Progenitor cell of endocrine pancreas (in vitro differentiated cells): ENCODE data around the gene GPRC5B. TPM values are rescaled to one million over a fixed set of nuclear protein-coding genes. Genes with fewer than 3 reads are reported as not detected.

ENCODE experiments used
- DNase-seq: peaks from one replicate; pipeline ENCODE4 v3.0.0; 2021; ENCODE audit warnings: low spot score; ENCODE audit not compliant: unreplicated experiment
- H3K27ac Mint-ChIP-seq: 2 replicates; pipeline ENCODE4 v1.8.0; 2021; ENCODE audit warnings: mild to moderate bottlenecking, moderate library complexity, mixed read lengths
- H3K27me3 Mint-ChIP-seq: 2 replicates; pipeline ENCODE4 v1.8.0; 2021; ENCODE audit warnings: mixed read lengths
- H3K36me3 Mint-ChIP-seq: 2 replicates; pipeline ENCODE4 v1.8.0; 2022; ENCODE audit warnings: mixed read lengths; ENCODE audit not compliant: insufficient read depth
- H3K4me1 Mint-ChIP-seq: 2 replicates; pipeline ENCODE4 v1.8.0; 2021; ENCODE audit warnings: low read depth, mixed read lengths
- H3K4me3 Mint-ChIP-seq: 2 replicates; pipeline ENCODE4 v1.8.0; 2021; ENCODE audit warnings: low read depth, mild to moderate bottlenecking, moderate library complexity, mixed read lengths
- H3K9me3 Mint-ChIP-seq: 2 replicates; pipeline ENCODE4 v1.8.0; 2021; ENCODE audit warnings: low read depth, mixed read lengths
- CTCF ChIP-seq: fragments of 200-600 bp; sonication (generic); IDR thresholded peaks from one replicate; pipeline ENCODE4 v1.5.0; 2021; ENCODE audit warnings: antibody characterized with exemption, mild to moderate bottlenecking; ENCODE audit not compliant: unreplicated experiment
- total RNA-seq: library from RNA; stranded (reverse); gene quantifications from 2 replicates; pipeline ENCODE4 v1.2.1, GENCODE V29; 2021

GPRC5B gene
- total RNA-seq, 1 donor from 2014 or later = 44.3 TPM

DNA sequence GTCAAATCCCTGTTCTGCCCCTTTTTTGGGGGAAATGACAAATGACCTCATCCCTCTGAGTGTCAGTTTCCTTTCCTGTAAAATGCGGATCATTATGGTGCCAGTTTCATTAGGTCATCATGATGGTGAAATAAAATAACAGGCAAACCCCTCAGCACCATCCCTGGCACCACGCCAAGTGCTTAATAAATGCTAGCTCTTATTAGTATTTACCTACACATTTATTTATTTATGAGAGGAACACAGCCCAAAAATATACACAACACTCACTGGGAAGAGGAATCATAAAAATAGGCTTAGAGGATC lies 28.6 kb upstream of the GPRC5B start:
- TF ChIP-seq CTCF = no peak
- no peak for DNase-seq
- Mint-ChIP-seq H3K4me3 (no peak overlapping the region), H3K27me3 (peaks cover 12% of the 10 kb centered on the region), H3K4me1 (peaks cover 3% of the 10 kb centered on the region), H3K27ac (no peak overlapping the region), H3K9me3 (no peaks in the 10 kb centered on the region), H3K36me3 (no peaks in the 10 kb centered on the region)

DNA sequence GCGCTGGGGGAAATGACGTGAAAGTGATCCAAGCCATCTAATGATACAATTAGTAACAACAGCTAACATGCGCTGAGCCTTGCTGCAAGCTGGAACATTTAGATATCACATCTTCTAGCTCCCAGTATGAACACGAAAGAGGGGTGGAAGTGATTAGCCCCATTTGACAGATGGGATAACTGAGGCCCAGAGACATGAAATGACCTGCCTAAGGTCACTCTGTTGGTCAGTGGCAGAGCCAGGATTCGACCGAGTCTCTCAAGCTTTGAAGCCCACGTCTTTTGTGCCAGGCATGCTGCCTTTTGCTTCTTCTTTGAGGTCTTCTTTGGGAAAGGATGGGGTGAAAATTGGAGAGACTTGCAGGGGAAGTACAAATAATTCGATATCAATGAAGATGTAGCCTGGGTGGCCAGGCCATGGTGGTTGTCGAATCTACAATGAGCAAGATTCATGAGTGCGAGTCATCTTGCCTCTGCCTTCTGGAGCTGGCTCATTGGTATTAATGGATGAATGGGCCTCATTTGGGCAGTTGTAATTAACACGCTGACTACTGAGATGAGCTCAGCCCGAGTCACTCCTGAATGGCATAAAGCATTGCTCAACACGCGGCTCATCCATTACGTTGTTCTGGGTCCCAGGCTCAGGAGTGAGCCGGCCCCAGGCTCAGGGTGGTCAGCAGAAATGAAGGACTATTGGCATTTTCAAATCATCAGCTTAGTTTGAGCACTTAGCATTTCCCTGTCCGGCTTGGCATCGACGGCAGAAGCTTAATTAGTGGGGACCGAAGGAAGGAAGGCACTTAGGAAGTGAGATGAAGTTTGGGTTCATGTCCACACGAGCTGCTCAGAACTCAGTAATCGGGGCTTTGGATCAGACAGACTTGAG lies 28.0 kb upstream of the GPRC5B start:
- Mint-ChIP-seq H3K36me3 (no peaks in the 10 kb centered on the region), H3K9me3 (no peaks in the 10 kb centered on the region), H3K4me3 (no peak overlapping the region), H3K27ac (no peak overlapping the region), H3K27me3 (peaks cover 12% of the 10 kb centered on the region), H3K4me1 (peaks cover 3% of the 10 kb centered on the region)
- TF ChIP-seq CTCF = no peak
- DNase-seq = no peak

- Mint-ChIP-seq H3K36me3 (no peaks in the 10 kb centered on the region), H3K27me3 (peaks cover 18% of the 10 kb centered on the region), H3K4me1 (no peaks in the 10 kb centered on the region), H3K9me3 (peaks cover 5% of the 10 kb centered on the region), H3K4me3 (no peak overlapping the region), H3K27ac (no peak overlapping the region)
- no peak for DNase-seq
- TF ChIP-seq CTCF = no peak
Measured at GRCh38 chr16:19911747-19912454, 27.3 kb upstream of the GPRC5B start.

DNA sequence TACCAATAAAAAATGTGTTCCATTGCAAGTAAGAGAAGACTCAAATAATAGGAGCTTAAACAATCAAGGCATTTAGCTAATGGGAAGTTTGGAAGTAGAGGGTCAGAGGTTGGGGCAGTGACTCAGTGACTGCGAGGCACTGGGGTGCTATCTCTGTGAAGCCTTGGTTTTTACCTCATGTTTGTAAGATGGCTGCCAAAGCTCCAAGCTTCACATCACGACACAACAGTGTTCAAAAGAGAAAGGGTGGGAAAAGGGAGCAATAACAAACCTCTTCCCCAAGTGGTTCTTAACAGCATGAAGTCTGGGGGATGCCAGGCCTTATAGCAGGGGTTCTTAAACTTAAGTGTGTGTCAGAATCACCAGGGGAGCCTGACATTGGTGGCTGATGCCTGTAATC lies 26.6 kb upstream of the GPRC5B start:
- Mint-ChIP-seq H3K4me3 (no peak overlapping the region), H3K4me1 (no peaks in the 10 kb centered on the region), H3K9me3 (peaks cover 5% of the 10 kb centered on the region), H3K27ac (no peak overlapping the region), H3K36me3 (no peaks in the 10 kb centered on the region), H3K27me3 (peaks cover 19% of the 10 kb centered on the region)
- DNase-seq = no peak
- no peak for TF ChIP-seq CTCF

DNA sequence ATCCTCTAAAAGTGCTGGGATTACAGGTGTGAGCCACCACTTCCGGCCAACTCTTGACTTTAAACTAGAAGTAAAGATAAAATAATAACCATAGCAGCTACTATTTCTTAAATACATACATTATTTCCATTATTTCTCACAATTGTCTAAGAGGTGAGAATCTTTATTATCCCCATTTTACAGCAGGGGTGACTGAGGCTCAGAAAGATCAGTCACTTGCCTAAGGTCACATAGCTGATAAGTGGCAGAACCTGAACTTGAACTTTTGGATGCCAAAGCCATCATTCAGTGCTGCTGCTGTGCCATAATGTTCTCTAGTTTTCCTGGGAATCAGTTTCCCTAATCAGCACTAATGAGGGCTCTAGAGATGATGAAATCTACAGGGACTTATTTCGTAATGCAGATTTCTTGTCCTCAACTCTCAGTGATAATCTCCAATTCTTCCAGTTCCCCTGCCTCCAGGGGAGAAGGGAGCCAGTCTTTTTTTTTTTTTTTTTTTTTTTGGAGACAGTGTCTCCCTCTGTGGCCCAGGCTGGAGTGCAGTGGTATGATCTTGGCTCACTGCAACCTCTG lies 25.2 kb upstream of the GPRC5B start:
- H3K9me3 Mint-ChIP-seq = peaks cover 5% of the 10 kb centered on the region
- no peak for DNase-seq
- no peaks in the 10 kb centered on the region for H3K36me3 Mint-ChIP-seq
- no peak for TF ChIP-seq CTCF
- no peaks in the 10 kb centered on the region for H3K4me1 Mint-ChIP-seq
- no peak overlapping the region for H3K4me3 Mint-ChIP-seq
- no peak overlapping the region for H3K27ac Mint-ChIP-seq
- peaks cover 22% of the 10 kb centered on the region for H3K27me3 Mint-ChIP-seq
